Stimulated activated CD8-positive, alpha-beta memory T cell treated with anti-CD3 and anti-CD28 coated beads, Interleukin-12 subunit alpha, Interleukin-12 subunit beta, amount 100 ng/mL, for 1 hour (primary cell): Measurements from ENCODE around the gene SDR42E2.
"Not testable (repeated sequence)": the region's sequence is repeated elsewhere in the genome, so short reads cannot be mapped to it uniquely, and the experiment has no call there.

Source experiments
- DNase-seq: peaks from one replicate; pipeline ENCODE4 v3.0.0-alpha.2; 2020; ENCODE audit warnings: low read depth

SDR42E2 gene

DNA sequence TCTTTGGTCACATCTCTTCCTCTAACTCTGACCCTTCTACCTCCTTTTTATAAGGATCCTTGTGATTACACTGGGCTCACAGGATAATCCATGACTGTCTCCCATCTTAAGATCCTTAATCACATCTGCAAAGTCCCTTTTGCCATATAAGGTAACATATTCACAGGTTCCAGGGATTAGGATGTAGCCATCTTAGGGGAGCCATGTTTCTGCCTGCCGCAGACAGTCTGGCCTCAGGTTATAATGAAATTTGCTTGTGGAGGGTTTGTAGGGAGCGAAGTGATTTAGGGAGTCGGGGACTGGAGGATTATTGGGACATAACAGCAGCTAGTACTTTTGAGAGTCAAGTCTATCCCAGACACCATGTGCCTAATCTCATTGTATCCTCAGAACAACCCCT is 51.5 kb downstream of the SDR42E2 start:
- DNase-seq: no peak

- no peak for DNase-seq
Observed at GRCh38 chr16:22214402-22214801, 52.1 kb downstream of the SDR42E2 start.

DNA sequence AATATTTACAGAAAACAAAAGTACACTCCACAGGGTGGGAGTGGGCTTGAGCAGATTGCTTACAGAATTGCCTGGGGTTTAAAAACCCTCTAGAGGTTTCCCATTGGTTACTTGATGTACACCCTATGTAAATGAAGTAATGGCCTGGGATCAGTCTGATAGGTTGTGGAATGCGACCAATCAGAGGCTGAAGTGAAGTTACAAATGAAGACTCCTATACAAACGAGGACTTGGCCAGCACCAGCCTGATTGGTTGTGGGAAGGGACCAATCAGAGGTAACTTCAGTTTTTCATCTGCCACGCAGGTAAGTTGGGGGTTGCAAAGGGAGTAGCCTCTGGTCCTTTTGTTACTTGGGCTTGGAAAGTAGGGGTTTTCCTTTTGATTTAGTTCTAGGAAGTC is 52.6 kb downstream of the SDR42E2 start:
- DNase-seq: no peak

GRCh38 chr16:22216191-22216831 is 54.0 kb downstream of the SDR42E2 start:
- no peak for DNase-seq

DNA sequence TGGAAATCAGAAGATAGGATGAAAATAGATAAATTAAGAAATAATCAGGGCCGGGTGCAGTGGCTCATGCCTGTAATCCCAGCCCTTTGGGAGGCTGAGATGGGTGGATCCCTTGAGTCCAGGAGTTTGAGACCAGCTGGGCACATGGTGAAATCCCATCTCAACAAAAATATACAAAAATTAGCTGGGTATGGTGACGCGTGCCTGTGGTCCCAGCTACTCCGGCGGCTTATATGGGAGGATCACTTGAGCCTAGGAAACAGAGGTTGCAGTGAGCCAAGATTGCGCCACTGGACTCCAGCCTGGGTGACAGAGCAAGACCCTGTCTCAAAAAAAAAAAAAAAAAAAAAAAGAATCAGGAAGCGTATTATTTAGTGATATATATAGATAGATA is 54.5 kb downstream of the SDR42E2 start:
- not testable (repeated sequence) for DNase-seq

GRCh38 chr16:22217890-22218730 is 55.8 kb downstream of the SDR42E2 start:
- no peak for DNase-seq

DNA sequence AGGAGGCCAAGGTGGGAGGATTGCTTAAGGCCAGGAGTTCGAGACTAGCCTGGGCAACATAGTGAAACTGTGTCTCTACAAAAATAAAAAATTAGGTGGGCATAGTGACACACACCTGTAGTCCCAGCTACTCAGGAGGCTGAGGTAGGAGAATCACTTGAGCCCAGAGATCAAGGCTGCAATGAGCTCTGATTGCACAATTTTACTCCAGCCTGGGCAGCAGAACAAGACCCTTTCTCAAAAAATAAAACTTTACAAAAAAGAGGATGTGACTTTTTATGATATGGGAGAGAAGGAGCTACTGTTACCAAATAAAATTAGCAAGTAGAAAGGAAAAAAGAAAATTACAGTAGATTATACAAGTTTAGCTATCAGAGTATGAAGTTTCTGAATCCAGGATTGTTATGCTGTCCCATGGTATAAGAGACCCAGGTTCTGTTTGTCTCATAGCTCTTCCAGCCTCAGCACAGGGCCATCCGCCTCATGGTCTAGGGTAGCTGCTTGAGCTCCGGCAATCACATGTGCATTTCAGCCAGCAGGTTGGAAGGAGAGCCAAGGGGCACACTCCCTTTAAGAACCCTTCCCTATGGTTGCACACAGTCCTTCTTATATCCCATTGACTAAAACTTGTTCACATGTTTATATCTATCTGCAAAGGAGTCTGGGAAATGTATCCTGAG is 57.2 kb downstream of the SDR42E2 start:
- no peak for DNase-seq

GRCh38 chr16:22220069-22220440 is 57.7 kb downstream of the SDR42E2 start:
- no peak for DNase-seq

DNA sequence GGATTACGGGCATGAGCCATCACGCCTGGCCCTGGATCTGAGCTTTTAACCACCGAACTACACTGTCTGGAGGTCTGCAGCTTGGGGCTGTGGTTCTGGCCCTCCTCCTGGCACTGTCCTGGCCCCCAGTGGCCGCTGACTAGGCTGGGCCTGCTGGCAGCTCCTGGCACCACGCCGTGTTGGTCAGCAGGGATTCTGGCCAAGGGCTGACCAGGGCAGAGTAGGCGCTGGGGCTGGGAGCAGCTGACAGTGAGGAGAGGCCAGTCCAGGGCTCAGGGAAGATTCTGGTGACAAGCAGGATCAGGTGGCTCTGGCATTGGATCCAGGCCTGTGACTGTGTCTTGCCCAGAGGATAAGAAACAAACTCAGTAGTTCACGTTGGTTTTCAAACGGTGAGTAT is 58.4 kb downstream of the SDR42E2 start:
- no peak for DNase-seq

DNA sequence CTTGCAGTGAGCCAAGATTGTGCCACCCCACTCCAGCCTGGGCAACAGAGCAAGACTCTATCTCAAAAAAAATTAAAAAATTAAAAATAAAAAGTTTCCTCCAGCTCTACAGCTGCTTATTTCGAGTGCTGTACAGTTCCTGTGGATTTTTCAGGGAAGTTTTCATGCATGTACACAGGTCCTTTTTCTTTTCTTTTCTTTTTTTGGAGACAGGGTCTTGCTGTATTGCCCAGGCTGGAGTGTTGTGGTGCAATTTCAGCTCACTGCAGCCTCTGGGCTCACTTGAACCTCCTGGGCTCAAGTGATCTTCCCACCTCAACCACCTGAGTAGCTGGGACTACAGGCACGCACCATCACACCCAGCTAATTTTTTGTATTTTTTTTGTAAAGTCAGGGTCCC is 59.7 kb downstream of the SDR42E2 start:
- DNase-seq: no peak

DNA sequence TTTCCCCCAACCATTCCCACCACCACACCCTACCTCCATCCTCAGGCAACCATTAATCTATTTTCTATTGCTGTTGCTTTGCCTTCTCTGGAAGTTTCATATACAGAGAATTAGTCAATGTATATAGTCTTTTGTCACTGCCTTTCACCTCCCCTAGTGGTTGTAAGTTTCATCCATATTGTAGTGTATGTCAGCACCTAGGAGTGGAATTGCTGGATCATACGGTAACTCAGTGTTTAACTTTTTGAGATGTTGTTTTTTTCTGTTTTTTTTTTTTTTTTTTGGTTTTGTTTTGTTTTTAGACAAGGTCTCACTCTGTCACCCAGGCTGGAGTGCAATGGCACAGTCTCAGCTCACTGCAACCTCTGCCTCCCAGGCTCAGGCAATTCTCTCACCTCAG is 60.7 kb downstream of the SDR42E2 start:
- no peak for DNase-seq

DNA sequence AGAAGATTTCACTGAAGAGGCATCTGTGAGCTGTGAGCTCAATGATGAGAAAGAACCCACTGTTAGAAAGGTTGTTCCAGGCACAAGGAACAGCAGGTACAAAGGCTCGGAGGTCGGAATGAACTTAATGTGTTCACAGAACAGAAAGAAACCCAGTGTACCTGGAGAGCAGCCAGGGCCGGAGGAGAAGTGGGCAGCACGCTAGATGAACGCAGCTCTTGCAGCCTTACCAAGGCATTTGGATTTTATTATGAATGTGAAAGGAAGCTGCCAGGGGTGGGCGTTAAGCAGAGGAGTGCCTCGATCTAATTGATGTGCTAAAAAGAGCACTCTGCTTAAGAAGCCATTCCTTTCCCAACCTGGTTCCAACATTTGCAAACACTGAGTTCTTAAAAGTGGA is 62.8 kb downstream of the SDR42E2 start:
- no peak for DNase-seq

DNA sequence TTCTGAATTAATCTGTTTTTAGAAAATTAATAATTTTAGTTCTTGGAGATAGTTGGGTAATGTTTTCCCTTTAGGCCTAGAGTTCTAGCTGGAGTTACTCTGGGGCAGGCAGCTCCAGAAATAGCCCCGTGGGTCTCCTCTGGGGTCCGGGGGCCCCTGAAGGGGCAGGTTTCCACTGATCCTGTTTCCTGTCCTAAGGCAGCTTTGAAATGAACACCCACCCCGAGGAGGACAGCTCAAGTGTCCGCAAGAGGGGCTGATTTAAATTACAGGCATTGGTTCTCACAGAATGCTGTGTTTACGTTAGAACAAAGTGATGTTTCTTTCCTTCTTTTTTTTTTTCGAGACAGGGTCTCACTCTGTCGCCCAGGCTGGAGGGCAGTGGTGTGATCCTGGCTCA is 67.6 kb downstream of the SDR42E2 start:
- no peak for DNase-seq

- DNase-seq: no peak
Observed at GRCh38 chr16:22232277-22233036, 70.2 kb downstream of the SDR42E2 start.

DNA sequence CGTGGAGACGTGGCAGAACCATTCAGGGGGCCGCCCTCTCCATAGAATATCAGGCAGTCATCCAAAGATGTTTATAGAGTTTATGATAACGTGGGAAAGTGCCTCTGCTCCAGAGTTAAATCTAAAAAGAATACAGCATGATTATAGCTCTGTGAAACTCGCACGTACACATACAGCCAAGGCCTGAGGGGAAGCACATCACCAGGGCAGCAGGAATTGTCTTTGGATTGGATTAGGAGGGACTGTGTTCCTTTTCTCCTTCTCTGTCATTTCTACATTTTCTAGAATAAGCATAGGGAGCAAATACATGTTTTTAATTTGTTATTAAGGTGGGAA is 70.7 kb downstream of the SDR42E2 start:
- no peak for DNase-seq

- DNase-seq: no peak
Observed at GRCh38 chr16:22235839-22236745, 73.8 kb downstream of the SDR42E2 start.

- no peak for DNase-seq
Observed at GRCh38 chr16:22239131-22239805, 77.0 kb downstream of the SDR42E2 start.

DNA sequence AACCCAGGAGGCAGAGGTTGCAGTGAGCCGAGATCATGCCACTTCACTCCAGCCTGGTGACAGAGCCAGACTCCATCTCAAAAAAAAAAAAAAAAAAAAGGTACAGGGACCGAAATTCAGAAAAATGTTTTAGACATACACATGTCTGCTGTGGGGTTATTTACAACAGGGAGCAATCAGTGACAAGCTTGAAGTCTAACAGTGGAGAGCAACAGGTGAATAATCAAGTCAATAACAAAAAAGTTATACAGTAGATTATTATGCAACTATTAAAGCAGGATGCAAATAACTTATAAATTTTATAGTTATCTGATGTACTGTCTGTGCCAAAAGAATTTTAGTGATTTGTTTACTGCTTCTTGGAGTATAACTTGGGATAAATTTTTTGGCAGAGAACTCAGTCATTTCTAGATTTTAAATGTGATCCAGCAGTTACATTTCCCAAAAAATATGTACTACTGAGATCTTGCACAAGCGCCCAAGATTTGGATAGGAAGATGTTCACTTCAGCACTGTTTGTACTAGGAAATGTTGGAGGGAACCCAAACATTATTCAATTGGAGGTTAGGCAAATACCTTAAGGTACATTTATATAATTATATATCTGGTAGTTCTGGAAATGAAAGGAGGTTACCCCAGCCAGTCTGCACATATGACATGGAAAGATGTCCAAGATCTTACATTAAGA is 77.9 kb downstream of the SDR42E2 start:
- no peak for DNase-seq
